ENCODE data around the gene SLC5A12. TPM values are rescaled to one million over a fixed set of nuclear protein-coding genes. Genes with fewer than 3 reads are reported as not detected.

The SLC5A12 gene
- total and polyA plus RNA-seq, 2 donors from 2014 or later: 0.94 to 227 TPM

- intact Hi-C loops (cut with DNase I): no loop called here
Measured at GRCh38 chr11:26717771-26718170, 4.1 kb downstream of the SLC5A12 start.

GRCh38 chr11:26715133-26715532 is 6.7 kb downstream of the SLC5A12 start:
- TF ChIP-seq CTCF (IDR thresholded peaks at IDR 0.05; ENCODE audit: borderline replicate concordance, extremely low read depth, insufficient read depth): no peak
- FAIRE-seq: no peak

More at GRCh38 chr11:26717771-26718170, 4.1 kb downstream of the SLC5A12 start:
- H3K9me3 ChIP-seq (ENCODE audit: control insufficient read depth in 2 of 3, insufficient read depth in 1 of 3, low read length in 3 of 3): no peaks in the 10 kb centered on the region
- H3K36me3 ChIP-seq (ENCODE audit: control insufficient read depth in 2 of 3, insufficient read depth in 3 of 3, low read length in 3 of 3): no peaks in the 10 kb centered on the region
- TF ChIP-seq CTCF (IDR thresholded peaks at IDR 0.05; ENCODE audit: borderline replicate concordance, extremely low read depth, insufficient read depth): no peak
- H3K27ac ChIP-seq (ENCODE audit: low read depth in 2 of 2, low read length in 2 of 2): peak overlapping the region; percentile 20 to 32
- no peaks in the 10 kb centered on the region for H3K4me1 ChIP-seq (ENCODE audit: control insufficient read depth in 2 of 3, insufficient read depth in 2 of 3, low read depth in 1 of 3, low read length in 3 of 3)
- H3K4me3 ChIP-seq (ENCODE audit: low read length in 3 of 3): peak overlapping the region in 2 of 3 donors; percentile 67 to 69
- H3K27me3 ChIP-seq (ENCODE audit: control insufficient read depth, insufficient read depth, low read length): no peaks in the 10 kb centered on the region
- H3K9ac ChIP-seq (ENCODE audit: low read length in 3 of 3): peak overlapping the region in 1 of 3 donors; percentile 37
- DNase-seq (no peak), FAIRE-seq (no peak)

GRCh38 chr11:26712497-26712896 is 9.4 kb downstream of the SLC5A12 start:
- intact Hi-C loops (cut with DNase I): no loop called here
- H3K4me1 ChIP-seq (ENCODE audit: control insufficient read depth in 2 of 3, insufficient read depth in 2 of 3, low read depth in 1 of 3, low read length in 3 of 3): no peaks in the 10 kb centered on the region
- no peak overlapping the region for H3K4me3 ChIP-seq (ENCODE audit: low read length in 3 of 3)
- H3K36me3 ChIP-seq (ENCODE audit: control insufficient read depth in 2 of 3, insufficient read depth in 3 of 3, low read length in 3 of 3): peaks cover 0 to 10% (median 0%) of the 10 kb centered on the region in 3 donors
- H3K9ac ChIP-seq (ENCODE audit: low read length in 3 of 3): no peak overlapping the region
- no peak for TF ChIP-seq CTCF (IDR thresholded peaks at IDR 0.05; ENCODE audit: borderline replicate concordance, extremely low read depth, insufficient read depth)
- FAIRE-seq: no peak
- DNase-seq: no peak
- no peaks in the 10 kb centered on the region for H3K27me3 ChIP-seq (ENCODE audit: control insufficient read depth, insufficient read depth, low read length)
- H3K9me3 ChIP-seq (ENCODE audit: control insufficient read depth in 2 of 3, insufficient read depth in 1 of 3, low read length in 3 of 3): no peaks in the 10 kb centered on the region
- H3K27ac ChIP-seq (ENCODE audit: low read depth in 2 of 2, low read length in 2 of 2): no peak overlapping the region

More at GRCh38 chr11:26715133-26715532, 6.7 kb downstream of the SLC5A12 start:
- Histone ChIP-seq H3K9ac (ENCODE audit: low read length in 3 of 3) (no peak overlapping the region), H3K9me3 (ENCODE audit: control insufficient read depth in 2 of 3, insufficient read depth in 1 of 3, low read length in 3 of 3) (no peaks in the 10 kb centered on the region), H3K27me3 (ENCODE audit: control insufficient read depth, insufficient read depth, low read length) (no peaks in the 10 kb centered on the region), H3K27ac (ENCODE audit: low read depth in 2 of 2, low read length in 2 of 2) (no peak overlapping the region), H3K4me1 (ENCODE audit: control insufficient read depth in 2 of 3, insufficient read depth in 2 of 3, low read depth in 1 of 3, low read length in 3 of 3) (no peaks in the 10 kb centered on the region), H3K36me3 (ENCODE audit: control insufficient read depth in 2 of 3, insufficient read depth in 3 of 3, low read length in 3 of 3) (peaks cover 0 to 6% (median 0%) of the 10 kb centered on the region in 3 donors), H3K4me3 (ENCODE audit: low read length in 3 of 3) (peak overlapping the region in 2 of 3 donors; percentile 5 to 69)
- intact Hi-C loops (cut with DNase I): no loop called here
- no peak for DNase-seq

GRCh38 chr11:26710489-26710888 is 11.4 kb downstream of the SLC5A12 start:
- Histone ChIP-seq H3K4me3 (ENCODE audit: low read length in 3 of 3) (no peak overlapping the region), H3K4me1 (ENCODE audit: control insufficient read depth in 2 of 3, insufficient read depth in 2 of 3, low read depth in 1 of 3, low read length in 3 of 3) (no peaks in the 10 kb centered on the region), H3K9me3 (ENCODE audit: control insufficient read depth in 2 of 3, insufficient read depth in 1 of 3, low read length in 3 of 3) (no peaks in the 10 kb centered on the region), H3K27me3 (ENCODE audit: control insufficient read depth, insufficient read depth, low read length) (no peaks in the 10 kb centered on the region), H3K27ac (ENCODE audit: low read depth in 2 of 2, low read length in 2 of 2) (no peak overlapping the region), H3K36me3 (ENCODE audit: control insufficient read depth in 2 of 3, insufficient read depth in 3 of 3, low read length in 3 of 3) (peaks cover 0 to 10% (median 0%) of the 10 kb centered on the region in 3 donors), H3K9ac (ENCODE audit: low read length in 3 of 3) (no peak overlapping the region)
- intact Hi-C loops (cut with DNase I): no loop called here
- DNase-seq: no peak
- FAIRE-seq: no peak
- TF ChIP-seq CTCF (IDR thresholded peaks at IDR 0.05; ENCODE audit: borderline replicate concordance, extremely low read depth, insufficient read depth): no peak
